Thoracic aorta (tissue), 2 donors: ENCODE measurements around the gene CHAC1. TPM values are rescaled to one million over a fixed set of nuclear protein-coding genes. Genes with fewer than 3 reads are reported as not detected.
"Not testable (repeated sequence)": the region's sequence is repeated elsewhere in the genome, so short reads cannot be mapped to it uniquely, and the experiment has no call there.

Experiments
- ATAC-seq: fragments of 150-250 bp; one replicate; pipeline ENCODE4 v1.8.0; 2017; ENCODE audit warnings: low read depth; ENCODE audit not compliant: insufficient number of reproducible peaks, low FRiP score
- DNase-seq: peaks from one replicate; pipeline ENCODE4 v3.0.0-alpha.2; 2020; ENCODE audit warnings: low spot score
- H3K27ac ChIP-seq, 2 donors: fragments of 200-600 bp; sonication (generic); 1 replicate in 1 of 2; 2 replicates in 1 of 2; pipeline ENCODE4 v1.5.1; 2016; ENCODE audit warnings: mild to moderate bottlenecking in 2 of 2, moderate library complexity in 2 of 2
- H3K27me3 ChIP-seq: fragments of 200-600 bp; sonication (generic); replicated peaks from 2 replicates; pipeline ENCODE4 v1.6.0; 2016; ENCODE audit warnings: mild to moderate bottlenecking; ENCODE audit not compliant: insufficient read depth
- H3K36me3 ChIP-seq: fragments of 200-600 bp; sonication (generic); one replicate; pipeline ENCODE4 v1.5.1; 2016
- H3K4me1 ChIP-seq, 2 donors: fragments of 200-600 bp; sonication (generic); 1 replicate in 1 of 2; 2 replicates in 1 of 2; pipeline versions ENCODE4 v1.5.1 to v1.6.0; 2016; ENCODE audit warnings: low read depth in 2 of 2, mild to moderate bottlenecking in 1 of 2; ENCODE audit not compliant: control insufficient read depth in 1 of 2
- H3K4me3 ChIP-seq: fragments of 200-600 bp; sonication (generic); 2 replicates; pipeline ENCODE4 v1.5.1; 2016; ENCODE audit warnings: mild to moderate bottlenecking
- H3K9me3 ChIP-seq: fragments of 200-600 bp; sonication (generic); 2 replicates; pipeline ENCODE4 v1.5.1; 2016
- total RNA-seq, 2 donors: library from RNA; depleted of rRNA; stranded (reverse); fragments of >200 nt; gene quantifications; one replicate each; pipeline versions ENCODE4 v1.1.0 to v1.2.3, GENCODE V29; 2016
- TF ChIP-seq, protein P1 (sequence below): fragments of 200-600 bp; sonication (generic); IDR thresholded peaks from one replicate; pipeline ENCODE4 v1.5.1; 2019; ENCODE audit warnings: antibody characterized with exemption

CHAC1 gene
- total RNA-seq, 2 donors from 2014 or later = 3.9 to 7.3 TPM

DNA sequence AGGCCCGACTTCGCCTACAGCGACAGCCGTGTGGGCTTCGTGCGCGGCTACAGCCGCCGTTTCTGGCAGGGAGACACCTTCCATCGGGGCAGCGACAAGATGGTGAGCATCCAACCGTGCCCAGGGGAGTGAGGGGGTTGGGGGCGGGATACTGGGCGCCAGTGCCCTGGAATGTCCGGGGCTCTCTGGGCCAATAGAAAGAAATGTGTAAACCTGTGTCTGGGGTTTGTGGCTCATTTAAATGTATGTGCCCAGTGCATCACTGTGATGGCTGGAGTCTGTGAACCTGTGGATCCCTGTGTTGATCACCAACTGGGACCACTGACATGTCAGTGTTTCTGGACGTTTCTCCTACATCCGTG lies 423 bp downstream of the CHAC1 start:
- H3K27me3 ChIP-seq = no peaks in the 10 kb centered on the region
- DNase-seq (no peak), ATAC-seq (no peak)
- peak overlapping the region; percentile 82 to 91 for H3K27ac ChIP-seq
- TF ChIP-seq, protein P1, sequence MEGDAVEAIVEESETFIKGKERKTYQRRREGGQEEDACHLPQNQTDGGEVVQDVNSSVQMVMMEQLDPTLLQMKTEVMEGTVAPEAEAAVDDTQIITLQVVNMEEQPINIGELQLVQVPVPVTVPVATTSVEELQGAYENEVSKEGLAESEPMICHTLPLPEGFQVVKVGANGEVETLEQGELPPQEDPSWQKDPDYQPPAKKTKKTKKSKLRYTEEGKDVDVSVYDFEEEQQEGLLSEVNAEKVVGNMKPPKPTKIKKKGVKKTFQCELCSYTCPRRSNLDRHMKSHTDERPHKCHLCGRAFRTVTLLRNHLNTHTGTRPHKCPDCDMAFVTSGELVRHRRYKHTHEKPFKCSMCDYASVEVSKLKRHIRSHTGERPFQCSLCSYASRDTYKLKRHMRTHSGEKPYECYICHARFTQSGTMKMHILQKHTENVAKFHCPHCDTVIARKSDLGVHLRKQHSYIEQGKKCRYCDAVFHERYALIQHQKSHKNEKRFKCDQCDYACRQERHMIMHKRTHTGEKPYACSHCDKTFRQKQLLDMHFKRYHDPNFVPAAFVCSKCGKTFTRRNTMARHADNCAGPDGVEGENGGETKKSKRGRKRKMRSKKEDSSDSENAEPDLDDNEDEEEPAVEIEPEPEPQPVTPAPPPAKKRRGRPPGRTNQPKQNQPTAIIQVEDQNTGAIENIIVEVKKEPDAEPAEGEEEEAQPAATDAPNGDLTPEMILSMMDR = no peak
- H3K36me3 ChIP-seq = no peaks in the 10 kb centered on the region
- H3K4me3 ChIP-seq = peak overlapping the region; percentile 91
- H3K9me3 ChIP-seq = no peaks in the 10 kb centered on the region
- peaks cover 17 to 58% of the 10 kb centered on the region in 2 donors for H3K4me1 ChIP-seq

DNA sequence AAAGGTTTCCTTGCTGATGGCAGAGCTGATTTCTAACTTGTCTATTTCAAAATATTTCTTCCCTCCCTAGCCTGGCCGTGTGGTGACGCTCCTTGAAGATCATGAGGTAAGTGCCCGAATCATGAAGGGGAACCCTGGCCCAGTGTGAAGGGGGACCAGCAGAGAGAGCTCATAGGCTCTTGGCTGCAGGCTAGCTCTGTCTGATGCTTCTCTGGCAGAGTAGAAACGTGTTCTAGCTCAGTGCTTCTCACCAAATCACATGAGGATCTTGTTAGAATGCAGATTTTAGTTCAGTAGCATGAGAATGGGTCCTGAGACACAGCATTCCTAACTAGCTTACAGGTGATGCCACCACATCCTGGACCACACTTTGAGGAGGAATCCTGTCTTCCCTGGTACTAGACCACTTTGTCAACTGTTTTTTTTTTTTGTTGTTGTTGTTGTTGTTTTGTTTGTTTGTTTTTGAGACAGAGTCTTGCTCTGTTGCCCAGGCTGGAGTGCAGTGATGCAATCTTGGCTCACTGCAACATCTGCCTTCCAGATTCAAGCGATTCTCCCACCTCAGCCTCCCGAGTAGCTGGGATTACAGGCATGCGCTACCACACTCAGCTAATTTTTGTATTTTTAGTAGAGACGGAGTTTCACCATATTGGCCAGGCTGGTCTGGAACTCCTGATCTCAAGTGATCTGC lies 1.0 kb downstream of the CHAC1 start:
- peaks cover 17 to 59% of the 10 kb centered on the region in 2 donors for H3K4me1 ChIP-seq
- H3K27me3 ChIP-seq, ATAC-seq, H3K9me3 ChIP-seq, H3K36me3 ChIP-seq, DNase-seq: not testable (repeated sequence)
- peak overlapping the region; percentile 82 to 91 for H3K27ac ChIP-seq
- H3K4me3 ChIP-seq = peak overlapping the region; percentile 91

DNA sequence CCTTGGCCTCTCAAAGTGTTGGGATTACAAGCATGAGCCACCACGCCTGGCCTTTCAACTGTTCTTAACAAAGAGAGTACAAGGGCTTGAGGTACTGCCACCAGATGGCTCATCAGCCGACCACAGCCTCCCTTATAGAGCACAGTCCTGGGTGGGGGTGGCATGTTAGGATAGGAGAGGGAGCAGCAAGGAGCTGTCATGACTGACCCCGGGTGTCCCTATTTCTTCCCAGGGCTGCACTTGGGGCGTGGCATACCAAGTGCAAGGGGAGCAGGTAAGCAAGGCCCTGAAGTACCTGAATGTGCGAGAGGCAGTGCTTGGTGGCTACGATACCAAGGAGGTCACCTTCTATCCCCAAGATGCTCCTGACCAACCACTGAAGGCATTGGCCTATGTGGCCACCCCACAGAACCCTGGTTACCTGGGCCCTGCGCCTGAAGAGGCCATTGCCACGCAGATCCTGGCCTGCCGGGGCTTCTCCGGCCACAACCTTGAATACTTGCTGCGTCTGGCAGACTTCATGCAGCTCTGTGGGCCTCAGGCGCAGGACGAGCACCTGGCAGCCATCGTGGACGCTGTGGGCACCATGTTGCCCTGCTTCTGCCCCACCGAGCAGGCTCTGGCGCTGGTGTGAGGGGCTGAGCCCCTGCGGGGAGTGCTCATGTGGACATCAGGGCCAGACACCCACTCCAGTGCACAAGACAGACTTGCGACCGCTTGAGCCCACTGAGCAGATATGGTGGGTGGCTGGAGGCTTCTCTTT lies 2.1 kb downstream of the CHAC1 start:
- no peak for DNase-seq
- Histone ChIP-seq H3K27me3 (no peaks in the 10 kb centered on the region), H3K4me3 (no peak overlapping the region), H3K27ac (peak overlapping the region; percentile 91), H3K4me1 (peaks cover 17 to 59% of the 10 kb centered on the region in 2 donors), H3K9me3 (no peaks in the 10 kb centered on the region), H3K36me3 (no peaks in the 10 kb centered on the region)
- TF ChIP-seq, protein P1 = no peak
- ATAC-seq = no peak

DNA sequence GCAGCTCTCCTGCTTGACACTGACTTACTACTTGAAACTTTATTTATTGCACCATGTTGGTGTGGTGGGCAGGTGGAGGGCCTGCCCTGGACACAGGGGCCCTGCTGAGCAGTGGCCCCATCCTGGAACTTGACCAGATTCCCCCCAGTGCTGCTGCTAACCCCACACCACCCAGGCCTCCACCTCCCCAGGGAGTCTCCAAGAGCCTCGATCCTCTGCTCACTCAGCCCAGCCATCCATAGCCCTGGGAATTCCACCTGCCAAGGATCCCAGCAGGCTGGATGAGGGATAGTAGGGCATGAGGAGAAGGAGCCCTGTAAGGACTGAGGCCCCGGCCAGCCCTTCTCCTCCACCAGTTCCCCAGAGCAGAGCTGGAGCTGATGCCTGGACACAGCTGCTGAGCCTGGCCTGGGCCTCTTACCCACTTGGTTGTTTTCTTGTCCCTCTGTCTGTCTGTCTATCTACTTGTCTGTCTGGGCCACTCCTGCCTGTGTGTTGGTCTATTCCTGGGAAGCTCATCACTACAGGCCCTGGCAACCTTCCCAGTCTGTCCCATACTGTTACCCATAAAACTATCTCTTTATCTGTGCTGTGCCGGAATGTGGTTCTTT lies 2.8 kb downstream of the CHAC1 start:
- peak overlapping the region; percentile 91 for H3K27ac ChIP-seq
- no peaks in the 10 kb centered on the region for H3K27me3 ChIP-seq
- H3K9me3 ChIP-seq = no peaks in the 10 kb centered on the region
- ATAC-seq = no peak
- DNase-seq = no peak
- TF ChIP-seq, protein P1 = no peak
- H3K4me3 ChIP-seq = no peak overlapping the region
- no peaks in the 10 kb centered on the region for H3K36me3 ChIP-seq
- H3K4me1 ChIP-seq = peaks cover 17 to 59% of the 10 kb centered on the region in 2 donors

DNA sequence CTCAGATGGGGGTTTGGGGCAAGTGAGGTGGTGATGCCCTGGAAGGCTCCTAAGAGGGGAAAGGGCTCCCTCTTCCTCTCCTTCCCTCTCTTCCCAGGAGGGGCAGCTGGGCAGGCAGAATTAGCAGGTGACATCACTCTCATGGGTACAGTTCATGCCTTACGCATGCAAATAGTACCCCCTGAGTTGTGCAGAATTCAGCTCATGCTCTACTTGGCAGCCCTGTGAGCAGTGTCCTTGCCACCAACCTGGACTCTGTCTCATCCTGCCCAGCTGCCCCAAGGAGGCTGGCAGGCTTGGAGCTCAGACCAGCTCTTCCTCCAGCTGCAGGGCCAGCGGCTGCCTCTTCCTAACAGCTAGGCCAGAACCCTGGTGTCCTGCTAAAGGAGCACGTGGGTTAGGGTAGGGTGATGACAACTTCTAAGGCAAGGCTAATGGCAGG lies 3.3 kb downstream of the CHAC1 start:
- TF ChIP-seq, protein P1 = no peak

More for the DNA sequence above, 3.3 kb downstream of the CHAC1 start:
- ATAC-seq (no peak), DNase-seq (no peak)
- peaks cover 17 to 59% of the 10 kb centered on the region in 2 donors for H3K4me1 ChIP-seq
- H3K4me3 ChIP-seq = no peak overlapping the region
- no peaks in the 10 kb centered on the region for H3K36me3 ChIP-seq
- no peaks in the 10 kb centered on the region for H3K9me3 ChIP-seq
- peak overlapping the region; percentile 91 for H3K27ac ChIP-seq
- no peaks in the 10 kb centered on the region for H3K27me3 ChIP-seq
